Measurements from ENCODE around the gene RND3.

Gene RND3

GRCh38 chr2:150425121-150425955 lies 62.1 kb downstream of the RND3 start:
- no peak overlapping the region for H3K4me2 ChIP-seq
- no peaks in the 10 kb centered on the region for H3K36me3 ChIP-seq (ENCODE audit: insufficient read depth)
- H3K27me3 ChIP-seq (ENCODE audit: insufficient read depth, low read depth), result no peaks in the 10 kb centered on the region
- H3K4me3 ChIP-seq (IDR thresholded peaks at IDR 0.05; ENCODE audit: insufficient read depth, low read depth, low read length), result no peak overlapping the region
- no peak overlapping the region for H3K27ac ChIP-seq
- no peak overlapping the region for H3K9ac ChIP-seq
- H3K79me2 ChIP-seq (ENCODE audit: insufficient read depth, low read depth), result no peaks in the 10 kb centered on the region
- no peak overlapping the region for H2AFZ ChIP-seq (ENCODE audit: low read depth)
- H4K20me1 ChIP-seq (ENCODE audit: insufficient read depth), result no peaks in the 10 kb centered on the region
- no peak for TF ChIP-seq CTCF (conservative IDR thresholded peaks at IDR 0.05; ENCODE audit: low read depth, low read length)
- no peaks in the 10 kb centered on the region for H3K4me1 ChIP-seq (ENCODE audit: low read depth, poor library complexity, severe bottlenecking)

- no peaks in the 10 kb centered on the region for H3K79me2 ChIP-seq (ENCODE audit: insufficient read depth, low read depth)
- no peak overlapping the region for H3K4me2 ChIP-seq
- H3K27ac ChIP-seq, result no peak overlapping the region
- no peaks in the 10 kb centered on the region for H3K27me3 ChIP-seq (ENCODE audit: insufficient read depth, low read depth)
- no peaks in the 10 kb centered on the region for H3K36me3 ChIP-seq (ENCODE audit: insufficient read depth)
- no peaks in the 10 kb centered on the region for H3K4me1 ChIP-seq (ENCODE audit: low read depth, poor library complexity, severe bottlenecking)
- no peak for TF ChIP-seq CTCF (conservative IDR thresholded peaks at IDR 0.05; ENCODE audit: low read depth, low read length)
- H4K20me1 ChIP-seq (ENCODE audit: insufficient read depth), result no peaks in the 10 kb centered on the region
- no peak overlapping the region for H3K4me3 ChIP-seq (IDR thresholded peaks at IDR 0.05; ENCODE audit: insufficient read depth, low read depth, low read length)
- no peak overlapping the region for H3K9ac ChIP-seq
- H2AFZ ChIP-seq (ENCODE audit: low read depth), result no peak overlapping the region
Observed at GRCh38 chr2:150424406-150424805, 63.1 kb downstream of the RND3 start.

- Histone ChIP-seq H3K4me3 (IDR thresholded peaks at IDR 0.05; ENCODE audit: insufficient read depth, low read depth, low read length) (no peak overlapping the region), H4K20me1 (ENCODE audit: insufficient read depth) (no peaks in the 10 kb centered on the region), H2AFZ (ENCODE audit: low read depth) (no peak overlapping the region), H3K27ac (no peak overlapping the region), H3K27me3 (ENCODE audit: insufficient read depth, low read depth) (no peaks in the 10 kb centered on the region), H3K9ac (no peak overlapping the region), H3K4me1 (ENCODE audit: low read depth, poor library complexity, severe bottlenecking) (no peaks in the 10 kb centered on the region), H3K36me3 (ENCODE audit: insufficient read depth) (no peaks in the 10 kb centered on the region), H3K4me2 (no peak overlapping the region), H3K79me2 (ENCODE audit: insufficient read depth, low read depth) (no peaks in the 10 kb centered on the region)
- no peak for TF ChIP-seq CTCF (conservative IDR thresholded peaks at IDR 0.05; ENCODE audit: low read depth, low read length)
Observed at GRCh38 chr2:150421126-150421651, 66.3 kb downstream of the RND3 start.

- no peaks in the 10 kb centered on the region for H4K20me1 ChIP-seq (ENCODE audit: insufficient read depth)
- no peaks in the 10 kb centered on the region for H3K36me3 ChIP-seq (ENCODE audit: insufficient read depth)
- H3K4me1 ChIP-seq (ENCODE audit: low read depth, poor library complexity, severe bottlenecking), result no peaks in the 10 kb centered on the region
- no peak for TF ChIP-seq CTCF (conservative IDR thresholded peaks at IDR 0.05; ENCODE audit: low read depth, low read length)
- H2AFZ ChIP-seq (ENCODE audit: low read depth), result no peak overlapping the region
- no peaks in the 10 kb centered on the region for H3K27me3 ChIP-seq (ENCODE audit: insufficient read depth, low read depth)
- no peak overlapping the region for H3K9ac ChIP-seq
- H3K79me2 ChIP-seq (ENCODE audit: insufficient read depth, low read depth), result no peaks in the 10 kb centered on the region
- H3K4me2 ChIP-seq, result no peak overlapping the region
- no peak overlapping the region for H3K27ac ChIP-seq
- H3K4me3 ChIP-seq (IDR thresholded peaks at IDR 0.05; ENCODE audit: insufficient read depth, low read depth, low read length), result no peak overlapping the region
Observed at GRCh38 chr2:150418916-150419315, 68.6 kb downstream of the RND3 start.
